GM08714 (cell line): ENCODE data around the gene RNLS.

Source experiments
- H3K4me3 ChIP-seq: fragments of 200-500 bp; sonication (Bioruptor generic); 2 replicates; pipeline ENCODE4 v1.5.1; 2014; ENCODE audit warnings: mild to moderate bottlenecking, low read length, inconsistent platforms
- ZNF274 ChIP-seq: IDR thresholded peaks from 2 replicates; pipeline ENCODE4 v1.6.1; 2012; ENCODE audit warnings: mild to moderate bottlenecking, low read depth, low read length

Gene RNLS

DNA sequence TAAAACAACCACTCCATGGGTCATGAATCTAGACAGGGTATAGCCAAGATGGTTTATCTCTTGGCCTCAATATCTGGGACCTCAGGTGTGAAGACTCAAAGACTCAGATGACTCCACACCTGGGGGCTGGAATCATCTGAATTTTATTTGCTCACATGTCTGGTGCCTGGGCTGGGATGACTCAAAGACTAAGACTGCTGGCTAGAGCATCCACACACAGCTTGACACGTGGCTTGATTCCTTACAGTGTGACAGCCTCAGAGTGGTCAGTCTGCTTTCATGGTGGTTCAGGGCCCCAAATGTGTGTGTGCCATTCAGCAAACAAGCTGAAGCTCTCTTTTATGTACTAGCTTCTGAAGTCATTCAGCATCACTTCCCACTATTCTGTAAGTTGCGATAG is 333.7 kb downstream of the RNLS start:
- no peak for TF ChIP-seq ZNF274
- no peak overlapping the region for H3K4me3 ChIP-seq

DNA sequence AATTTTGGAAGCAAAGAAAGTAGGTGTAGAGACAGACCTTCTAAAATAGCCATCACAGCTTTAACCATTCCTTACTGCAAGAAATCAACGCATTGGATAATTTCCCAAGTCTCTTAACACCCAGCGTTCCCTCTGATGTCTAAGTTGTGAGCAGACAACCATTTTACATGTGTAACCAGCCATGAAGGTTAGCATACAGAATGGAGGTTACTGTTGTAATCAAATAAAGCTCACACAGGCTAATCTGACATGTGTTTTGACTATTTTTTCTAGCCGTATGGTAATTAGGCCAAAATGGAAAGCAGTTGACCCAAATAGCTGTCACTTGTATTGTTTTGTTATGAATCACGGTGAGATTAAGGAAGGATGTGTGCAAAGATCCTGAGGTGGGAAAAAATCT is 336.4 kb downstream of the RNLS start:
- H3K4me3 ChIP-seq: no peak overlapping the region
- no peak for TF ChIP-seq ZNF274

DNA sequence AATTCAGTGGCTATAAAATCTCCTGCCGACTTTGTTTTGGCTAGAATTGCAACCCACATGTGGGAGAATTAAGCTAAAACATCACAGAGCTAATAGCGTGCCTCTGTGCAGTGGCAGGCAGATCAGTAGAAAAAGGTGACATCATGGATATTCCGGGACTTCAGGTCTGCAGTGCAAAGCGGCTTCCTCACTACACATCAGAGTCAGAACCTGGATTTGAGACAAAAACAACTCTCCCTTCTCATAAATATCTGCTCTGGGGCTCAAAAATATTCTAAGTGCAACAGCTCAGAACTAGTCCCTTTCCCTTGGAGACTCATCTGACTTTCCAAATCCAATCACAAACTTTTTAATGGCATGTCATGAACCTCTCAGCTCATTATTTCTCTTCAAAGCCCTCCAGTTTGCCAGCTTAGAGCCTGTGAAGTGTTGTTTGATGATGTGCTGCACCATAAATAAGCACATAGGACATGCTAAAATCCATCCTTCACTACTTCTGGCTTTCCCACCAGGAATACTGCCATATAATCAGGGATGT is 337.1 kb downstream of the RNLS start:
- no peak for TF ChIP-seq ZNF274
- H3K4me3 ChIP-seq: no peak overlapping the region

GRCh38 chr10:88244781-88245625 is 338.1 kb downstream of the RNLS start:
- H3K4me3 ChIP-seq: no peak overlapping the region
- TF ChIP-seq ZNF274: no peak

GRCh38 chr10:88243836-88244730 is 339.0 kb downstream of the RNLS start:
- H3K4me3 ChIP-seq: no peak overlapping the region
- TF ChIP-seq ZNF274: no peak

GRCh38 chr10:88243202-88243744 is 339.8 kb downstream of the RNLS start:
- TF ChIP-seq ZNF274: no peak
- no peak overlapping the region for H3K4me3 ChIP-seq

DNA sequence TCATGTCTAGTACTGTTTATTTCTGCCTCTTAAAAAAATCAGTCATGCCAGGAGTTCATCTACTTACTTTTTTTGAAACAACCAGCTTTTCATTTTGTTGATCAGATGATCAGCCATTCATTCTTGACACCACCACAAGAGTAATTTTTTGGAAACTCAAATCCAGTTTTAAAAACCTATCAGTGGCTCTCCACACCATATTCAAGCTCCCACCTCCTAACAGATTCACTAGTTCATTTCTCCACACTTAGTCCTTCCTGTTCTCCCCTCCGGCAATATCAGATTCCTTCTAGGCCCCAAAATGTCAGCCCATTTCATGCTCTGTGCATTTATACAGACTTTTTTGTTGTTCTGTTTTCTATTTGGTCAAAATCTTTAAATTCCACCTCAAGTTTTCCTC is 341.6 kb downstream of the RNLS start:
- no peak for TF ChIP-seq ZNF274
- H3K4me3 ChIP-seq: no peak overlapping the region

- H3K4me3 ChIP-seq: no peak overlapping the region
- no peak for TF ChIP-seq ZNF274
Observed at GRCh38 chr10:88239212-88239611, 343.9 kb downstream of the RNLS start.

GRCh38 chr10:88238615-88238914 is 344.6 kb downstream of the RNLS start:
- no peak overlapping the region for H3K4me3 ChIP-seq
- no peak for TF ChIP-seq ZNF274

DNA sequence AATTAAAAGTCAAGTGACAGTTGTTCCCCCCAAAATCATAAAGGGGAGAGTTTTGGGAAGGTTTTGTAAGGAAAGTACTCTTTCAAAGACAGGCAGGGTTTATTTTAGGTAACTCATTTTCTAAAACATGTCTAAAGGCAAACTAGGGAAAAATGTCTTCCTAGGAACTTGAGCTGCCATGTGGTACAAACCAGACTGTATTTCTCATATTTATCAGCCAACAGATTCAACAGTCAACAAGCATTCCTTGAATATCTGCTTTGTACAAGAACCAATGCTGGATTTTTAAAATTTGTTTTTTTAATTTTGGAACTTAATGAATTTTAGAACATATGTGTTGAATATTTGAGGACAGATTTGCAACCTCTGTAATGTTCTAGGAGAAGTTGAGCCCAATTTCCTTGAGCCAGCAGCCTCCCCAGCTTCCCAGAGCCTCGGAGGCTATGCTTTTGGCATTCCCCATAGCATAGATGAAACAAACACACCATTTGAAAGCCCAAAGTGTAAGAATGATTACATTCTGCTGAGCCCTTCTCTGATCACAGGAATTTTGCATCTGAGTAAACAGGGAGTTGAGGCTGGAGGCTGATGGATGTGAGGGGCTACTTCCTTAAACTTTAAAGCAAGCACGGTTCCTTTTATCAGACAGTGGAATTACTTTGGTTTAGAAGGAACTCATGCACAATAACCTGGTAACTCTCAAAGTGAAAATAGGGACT is 345.1 kb downstream of the RNLS start:
- H3K4me3 ChIP-seq: no peak overlapping the region
- TF ChIP-seq ZNF274: no peak

DNA sequence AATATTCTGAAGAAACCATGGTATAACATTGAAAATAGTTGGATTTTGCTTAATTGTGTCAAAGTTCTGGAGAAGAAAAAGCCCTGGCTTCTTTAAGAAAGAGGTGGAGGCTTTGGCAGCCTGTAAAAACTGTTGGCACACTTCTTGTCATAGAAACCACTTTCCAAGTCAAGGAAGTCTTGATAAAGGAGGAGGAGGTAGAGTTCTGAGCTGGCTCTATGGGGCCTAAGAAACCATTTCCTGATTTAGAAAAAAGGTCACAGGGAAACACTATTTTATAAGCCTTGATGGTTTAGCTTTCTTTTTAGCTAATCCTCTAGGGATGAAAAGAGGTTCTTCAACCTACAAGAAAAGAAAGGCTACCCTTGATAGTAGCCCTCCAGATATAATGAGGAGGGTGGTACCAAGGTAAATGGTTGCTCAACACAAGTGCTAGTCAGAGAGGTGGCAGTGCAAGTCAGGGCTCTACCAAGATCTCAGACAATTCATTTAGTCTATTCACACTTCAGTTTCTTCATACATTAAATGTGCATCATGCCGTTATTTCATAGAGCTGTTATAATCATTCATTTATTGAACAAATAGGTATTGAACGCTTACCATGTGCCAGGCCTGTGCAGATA is 346.9 kb downstream of the RNLS start:
- TF ChIP-seq ZNF274: no peak
- no peak overlapping the region for H3K4me3 ChIP-seq

DNA sequence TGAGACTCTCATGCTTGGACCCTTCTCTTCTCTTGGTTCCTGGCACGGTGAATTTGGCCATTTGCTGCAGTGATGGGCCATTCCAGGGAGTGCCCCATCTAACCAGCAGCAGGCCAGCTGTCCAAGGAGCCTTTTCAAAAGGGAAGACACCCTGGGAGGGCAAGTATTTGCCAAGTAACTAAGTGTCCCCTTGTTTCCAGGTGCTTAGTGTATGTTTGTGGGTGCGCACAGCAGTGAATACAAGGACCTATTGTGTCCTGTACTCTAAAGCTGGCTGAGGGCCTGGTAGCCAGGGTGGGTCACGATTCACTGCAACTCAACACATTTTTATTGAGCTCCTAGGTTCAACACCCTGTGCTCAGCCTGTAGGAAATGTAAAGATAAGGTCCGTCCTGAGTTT is 348.8 kb downstream of the RNLS start:
- no peak overlapping the region for H3K4me3 ChIP-seq
- no peak for TF ChIP-seq ZNF274

GRCh38 chr10:88233870-88234269 is 349.2 kb downstream of the RNLS start:
- no peak for TF ChIP-seq ZNF274
- H3K4me3 ChIP-seq: no peak overlapping the region
